ENCODE results near the gene PAGR1.
"Not testable (repeated sequence)": the region's sequence is repeated elsewhere in the genome, so short reads cannot be mapped to it uniquely, and the experiment has no call there.

The PAGR1 gene

DNA sequence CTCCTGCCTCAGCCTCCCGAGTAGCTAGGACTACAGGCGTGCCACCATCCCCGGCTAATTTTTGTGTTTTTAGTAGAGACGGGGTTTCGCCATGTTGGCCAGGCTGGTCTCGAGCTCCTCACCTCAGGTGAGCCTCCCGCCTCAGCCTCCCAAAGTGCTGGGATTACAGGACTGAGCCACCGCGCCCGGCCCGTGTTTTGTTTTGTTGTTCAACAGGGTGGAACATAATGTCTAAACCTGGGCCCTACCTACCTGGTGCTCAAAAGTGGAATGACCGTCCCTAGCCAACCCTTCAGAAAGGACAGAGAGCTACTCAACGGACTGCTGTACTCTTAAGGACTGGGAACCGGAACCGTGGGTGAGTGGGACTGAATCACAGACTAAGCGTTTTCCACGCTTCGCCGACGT is 26.2 kb upstream of the PAGR1 start:
- peak overlapping the region; percentile 96 for H3K27ac ChIP-seq
- TF ChIP-seq, protein P1, sequence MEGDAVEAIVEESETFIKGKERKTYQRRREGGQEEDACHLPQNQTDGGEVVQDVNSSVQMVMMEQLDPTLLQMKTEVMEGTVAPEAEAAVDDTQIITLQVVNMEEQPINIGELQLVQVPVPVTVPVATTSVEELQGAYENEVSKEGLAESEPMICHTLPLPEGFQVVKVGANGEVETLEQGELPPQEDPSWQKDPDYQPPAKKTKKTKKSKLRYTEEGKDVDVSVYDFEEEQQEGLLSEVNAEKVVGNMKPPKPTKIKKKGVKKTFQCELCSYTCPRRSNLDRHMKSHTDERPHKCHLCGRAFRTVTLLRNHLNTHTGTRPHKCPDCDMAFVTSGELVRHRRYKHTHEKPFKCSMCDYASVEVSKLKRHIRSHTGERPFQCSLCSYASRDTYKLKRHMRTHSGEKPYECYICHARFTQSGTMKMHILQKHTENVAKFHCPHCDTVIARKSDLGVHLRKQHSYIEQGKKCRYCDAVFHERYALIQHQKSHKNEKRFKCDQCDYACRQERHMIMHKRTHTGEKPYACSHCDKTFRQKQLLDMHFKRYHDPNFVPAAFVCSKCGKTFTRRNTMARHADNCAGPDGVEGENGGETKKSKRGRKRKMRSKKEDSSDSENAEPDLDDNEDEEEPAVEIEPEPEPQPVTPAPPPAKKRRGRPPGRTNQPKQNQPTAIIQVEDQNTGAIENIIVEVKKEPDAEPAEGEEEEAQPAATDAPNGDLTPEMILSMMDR (IDR thresholded peaks at IDR 0.05), result no peak
- TF ChIP-seq ZFX (IDR thresholded peaks at IDR 0.05; ENCODE audit: borderline replicate concordance), result no peak

DNA sequence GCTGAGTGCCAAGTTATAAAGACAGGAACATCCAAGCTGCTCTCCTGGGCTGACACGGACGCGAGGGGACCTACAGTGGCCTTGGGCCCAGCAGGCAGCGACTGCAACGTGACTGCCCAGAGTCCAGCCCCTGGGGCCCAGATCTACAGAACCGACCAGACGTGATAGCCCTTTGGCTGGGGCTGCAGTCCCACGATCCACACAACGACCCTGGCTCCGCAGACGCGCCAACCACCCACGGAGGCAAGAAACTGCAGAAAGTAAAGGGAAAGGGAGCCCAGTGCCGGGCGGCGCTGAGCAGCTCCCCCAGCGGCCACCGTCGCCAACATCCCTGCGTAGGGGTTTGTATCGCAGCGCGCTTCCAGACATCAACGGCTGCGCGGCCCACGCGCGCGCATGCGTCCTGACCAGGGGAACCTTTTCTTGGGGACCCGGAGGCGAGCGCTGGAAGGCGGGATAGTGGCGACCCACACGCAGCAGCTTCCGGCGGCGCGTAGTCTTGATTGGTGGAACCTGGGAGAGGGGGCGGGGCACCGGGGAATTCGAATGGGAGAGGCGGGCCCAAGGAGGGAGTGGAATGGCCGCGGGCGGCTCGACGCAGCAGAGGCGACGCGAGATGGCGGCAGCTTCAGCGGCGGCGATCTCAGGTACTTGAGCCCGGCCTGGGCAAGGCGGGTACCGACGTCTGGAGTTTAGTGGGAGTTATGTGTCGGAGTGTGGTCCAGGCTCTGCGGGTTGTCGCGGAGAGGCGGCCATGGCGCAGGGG is 25.6 kb upstream of the PAGR1 start, which contains the start of gene KIF22:
Gene KIF22, plus strand, starts transcription at position 569 of the 766 bp plus-strand sequence. Its CDS starts 9 bp downstream, at position 578.
- TF ChIP-seq, protein P1 (IDR thresholded peaks at IDR 0.05), result peak; percentile 92
- no peak for TF ChIP-seq ZFX (IDR thresholded peaks at IDR 0.05; ENCODE audit: borderline replicate concordance)

DNA sequence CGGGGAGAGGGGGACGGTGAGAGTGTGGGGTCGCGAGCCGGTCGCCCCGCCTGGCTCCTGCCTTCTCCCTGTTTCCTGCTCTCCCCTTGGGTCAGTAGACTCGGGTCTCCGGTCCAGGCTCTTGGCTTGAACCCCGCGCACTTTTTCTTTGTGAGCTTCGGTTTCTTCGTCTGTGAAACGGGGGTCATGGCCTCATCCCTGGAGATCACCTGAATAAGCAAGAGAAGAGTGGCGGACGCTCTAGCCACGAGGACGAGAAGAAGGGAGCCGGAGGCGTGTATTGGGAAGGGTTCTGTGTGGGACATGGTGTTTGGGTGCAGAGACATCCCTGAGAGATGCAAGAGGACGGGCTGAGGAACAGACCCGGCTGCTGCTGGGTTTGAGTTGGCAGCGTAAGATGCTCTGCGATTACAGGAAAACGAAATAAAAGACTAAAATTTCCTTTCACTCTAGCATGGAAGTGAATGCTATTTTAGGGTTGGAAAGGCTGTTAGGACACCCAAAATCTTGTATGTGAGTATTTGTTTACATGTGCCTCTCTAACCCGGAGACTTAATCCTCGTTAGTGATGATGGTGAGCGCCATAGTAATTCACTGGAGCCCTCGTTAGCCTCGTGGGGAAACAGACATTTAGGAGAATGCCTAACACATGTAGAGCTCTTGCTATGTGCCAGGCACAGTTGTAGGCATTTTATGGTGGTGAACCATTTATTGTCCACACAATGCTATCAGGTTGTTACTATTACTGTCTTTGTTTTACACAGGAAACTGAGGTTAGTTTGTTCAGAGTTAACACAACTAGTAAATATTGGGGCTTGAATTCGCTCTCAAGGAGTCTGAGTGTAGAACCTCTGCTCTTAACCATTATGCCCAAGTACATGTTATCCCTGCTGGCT is 24.8 kb upstream of the PAGR1 start:
- TF ChIP-seq ZFX (IDR thresholded peaks at IDR 0.05; ENCODE audit: borderline replicate concordance), result no peak
- TF ChIP-seq, protein P1 (IDR thresholded peaks at IDR 0.05), result no peak
- H3K27ac ChIP-seq, result peak overlapping the region; percentile 96

More for the DNA sequence above, 25.6 kb upstream of the PAGR1 start, which contains the start of gene KIF22:
- H3K27ac ChIP-seq, result peak within 1 kb of the TSS; percentile 96

DNA sequence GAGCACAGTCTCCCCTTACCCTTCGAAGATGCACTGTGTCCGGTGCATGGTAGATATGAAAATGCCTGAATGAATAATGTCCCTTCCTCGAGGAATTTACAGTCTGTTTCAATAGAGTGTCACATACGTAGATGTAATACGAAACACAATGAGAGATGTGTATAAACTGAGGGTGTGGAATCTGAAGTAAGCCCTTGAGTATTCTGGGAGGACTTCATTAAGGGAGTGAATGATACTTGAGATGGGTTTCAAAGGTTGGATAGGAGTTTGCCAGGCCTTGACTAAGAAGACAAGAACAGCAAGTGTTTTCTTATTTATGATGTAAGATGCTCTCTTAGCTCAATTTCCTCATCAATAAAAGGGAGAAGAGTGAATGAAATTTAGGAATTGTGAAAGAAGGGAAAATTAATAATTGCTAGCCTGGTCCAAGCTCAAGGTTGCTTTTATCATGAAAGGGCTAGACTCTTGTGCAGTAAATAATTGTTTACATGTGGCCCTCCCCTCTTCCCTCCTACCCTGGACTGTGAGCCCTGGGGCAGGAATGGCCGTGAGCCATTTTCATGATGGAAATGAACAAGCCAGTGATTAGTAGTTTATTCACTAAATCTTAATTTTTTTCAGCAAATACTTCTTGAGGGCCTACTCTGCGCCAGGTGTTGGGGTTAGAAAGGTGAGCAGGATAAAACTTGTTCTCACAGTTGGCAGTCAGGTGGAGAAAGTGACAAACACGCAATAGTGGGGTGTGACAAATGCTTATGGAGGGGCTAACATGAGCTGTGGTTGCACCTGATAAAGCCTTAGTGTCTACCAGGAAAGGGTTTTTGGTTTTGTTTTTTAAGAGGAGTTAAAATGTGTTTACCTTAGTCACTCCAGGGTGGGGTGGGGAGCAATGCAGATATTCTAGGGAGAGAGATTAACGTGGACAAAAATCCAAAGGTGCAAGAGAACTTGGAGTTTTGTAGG is 23.8 kb upstream of the PAGR1 start:
- no peak for TF ChIP-seq ZFX (IDR thresholded peaks at IDR 0.05; ENCODE audit: borderline replicate concordance)
- TF ChIP-seq, protein P1 (IDR thresholded peaks at IDR 0.05), result no peak
- H3K27ac ChIP-seq, result peak overlapping the region; percentile 96; the same call in 1 of the 2 replicates

DNA sequence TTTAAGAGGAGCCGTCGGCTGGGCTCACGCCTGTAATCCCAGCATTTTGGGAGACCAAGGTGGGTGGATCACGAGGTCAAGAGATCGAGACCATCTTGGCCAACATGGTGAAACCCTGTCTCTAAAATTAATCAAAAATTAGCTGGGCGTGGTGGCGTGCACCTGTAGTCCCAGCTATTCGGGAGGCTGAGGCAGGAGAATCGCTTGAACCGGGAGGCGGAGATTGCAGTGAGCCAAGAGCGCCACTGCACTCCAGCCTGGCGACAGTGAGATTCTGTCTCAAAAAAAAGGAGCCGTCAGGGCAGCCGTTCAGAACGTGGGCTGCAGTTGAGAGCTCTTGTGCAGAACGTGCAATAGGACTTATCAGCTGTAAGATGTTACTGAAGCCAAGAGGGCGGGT is 22.8 kb upstream of the PAGR1 start:
- not testable (repeated sequence) for H3K27ac ChIP-seq

DNA sequence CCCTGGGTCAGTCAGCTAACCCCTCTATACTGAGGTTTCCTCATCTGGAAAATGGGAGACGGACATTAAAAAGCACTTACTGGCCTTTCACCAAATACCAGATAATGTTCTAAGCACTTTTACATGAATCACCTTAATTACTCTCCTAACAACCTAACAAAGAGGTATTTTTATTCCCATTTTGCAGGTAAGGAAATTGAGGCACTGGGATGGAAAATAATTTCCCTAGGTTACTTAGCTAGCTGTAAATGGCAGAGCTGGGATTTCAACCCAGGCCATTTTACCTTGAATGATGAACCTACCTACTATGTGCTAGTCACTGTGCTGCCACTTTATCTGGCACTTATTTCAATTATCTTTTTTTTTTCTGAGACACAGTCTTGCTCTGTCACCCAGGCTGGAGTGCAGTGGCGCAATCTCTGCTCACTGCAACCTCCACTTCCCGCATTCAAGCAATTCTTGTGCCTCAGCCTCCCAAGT is 21.7 kb upstream of the PAGR1 start:
- TF ChIP-seq ZFX (IDR thresholded peaks at IDR 0.05; ENCODE audit: borderline replicate concordance), result no peak
- TF ChIP-seq, protein P1 (IDR thresholded peaks at IDR 0.05), result no peak
- no peak overlapping the region for H3K27ac ChIP-seq

Data from 22Rv1 (cell line).